Fibroblast of gingiva (primary cell): ENCODE data around the gene MBD5.

ENCODE experiments used
- DNase-seq: peaks from one replicate; pipeline ENCODE4 v3.0.0-alpha.2; 2011; ENCODE audit warnings: low read depth

The MBD5 gene

GRCh38 chr2:148475626-148476025, 454.7 kb downstream of the MBD5 start:
- no peak for DNase-seq

GRCh38 chr2:148479398-148479797, 458.5 kb downstream of the MBD5 start:
- no peak for DNase-seq

GRCh38 chr2:148483665-148484064, 462.8 kb downstream of the MBD5 start:
- DNase-seq = no peak

- DNase-seq = no peak
Observed at GRCh38 chr2:148484066-148484465, 463.2 kb downstream of the MBD5 start.

GRCh38 chr2:148486655-148487054, 465.8 kb downstream of the MBD5 start:
- no peak for DNase-seq

- no peak for DNase-seq
Observed at GRCh38 chr2:148487439-148487838, 466.5 kb downstream of the MBD5 start.

GRCh38 chr2:148490840-148491439, 470.0 kb downstream of the MBD5 start:
- DNase-seq = no peak

GRCh38 chr2:148493822-148494563, 473.1 kb downstream of the MBD5 start:
- DNase-seq = no peak

GRCh38 chr2:148495586-148495985, 474.7 kb downstream of the MBD5 start:
- DNase-seq = no peak

- no peak for DNase-seq
Observed at GRCh38 chr2:148501545-148501944, 480.7 kb downstream of the MBD5 start.

- DNase-seq = no peak
Observed at GRCh38 chr2:148503516-148503915, 482.6 kb downstream of the MBD5 start.

- DNase-seq = no peak
Observed at GRCh38 chr2:148507970-148508369, 487.1 kb downstream of the MBD5 start.

GRCh38 chr2:148508878-148509287, 488.0 kb downstream of the MBD5 start:
- DNase-seq = no peak

GRCh38 chr2:148509288-148509902, 488.5 kb downstream of the MBD5 start:
- DNase-seq = peak; percentile 71

- no peak for DNase-seq
Observed at GRCh38 chr2:148511883-148512282, 491.0 kb downstream of the MBD5 start.

- DNase-seq = no peak
Observed at GRCh38 chr2:148512501-148512900, 491.6 kb downstream of the MBD5 start.

- DNase-seq = no peak
Observed at GRCh38 chr2:148513427-148513826, 492.5 kb downstream of the MBD5 start.

GRCh38 chr2:148515120-148515519, 494.2 kb downstream of the MBD5 start:
- no peak for DNase-seq

- no peak for DNase-seq
Observed at GRCh38 chr2:148515976-148516375, 495.1 kb downstream of the MBD5 start.

GRCh38 chr2:148517296-148517695, 496.4 kb downstream of the MBD5 start:
- DNase-seq = no peak

- no peak for DNase-seq
Observed at GRCh38 chr2:148517822-148518221, 496.9 kb downstream of the MBD5 start.

GRCh38 chr2:148519013-148519412, 498.1 kb downstream of the MBD5 start:
- DNase-seq = no peak

GRCh38 chr2:148521181-148521580, 500.3 kb downstream of the MBD5 start:
- DNase-seq = no peak
